Measurements from ENCODE around the gene MYO1F.
"Not testable (repeated sequence)": the region's sequence is repeated elsewhere in the genome, so short reads cannot be mapped to it uniquely, and the experiment has no call there.

Gene MYO1F

DNA sequence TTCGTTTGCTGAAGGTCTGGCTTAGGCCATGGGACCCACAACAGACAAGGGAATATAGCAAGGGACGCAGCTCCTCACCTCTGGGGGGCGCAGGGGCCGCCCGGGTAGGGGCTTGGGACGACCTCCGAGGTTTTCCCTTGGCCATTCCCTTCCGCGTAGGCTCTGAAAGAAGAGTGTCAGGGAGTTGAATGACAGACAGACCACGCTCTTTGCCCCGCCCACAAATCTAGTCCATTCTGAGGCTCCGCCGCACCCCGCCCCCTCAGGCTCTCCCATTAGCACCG lies 51.9 kb downstream of the MYO1F start:
- FAIRE-seq (no peak), DNase-seq (ENCODE audit: insufficient read length, low spot score) (no peak)

DNA sequence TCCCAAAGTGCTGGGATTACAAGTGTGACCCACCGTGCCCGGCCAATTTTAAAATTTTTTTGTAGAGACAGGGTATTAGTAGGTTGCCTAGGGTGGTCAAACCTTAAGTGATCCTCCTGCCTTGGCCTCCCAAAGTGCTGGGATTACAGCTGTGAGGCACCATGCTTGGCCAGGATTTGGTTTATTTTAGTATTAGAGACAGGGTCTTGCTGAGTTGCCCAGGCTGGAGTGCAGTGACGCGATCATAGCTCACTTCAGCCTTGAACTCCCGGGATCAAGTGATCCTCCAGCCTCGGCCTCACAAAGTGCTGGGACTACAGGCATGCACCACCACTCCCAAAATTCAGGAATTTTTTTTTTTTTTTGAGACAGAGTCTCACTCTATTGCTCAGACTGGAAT lies 57.9 kb downstream of the MYO1F start:
- no peak for FAIRE-seq

GRCh38 chr19:8518536-8518935 lies 58.7 kb downstream of the MYO1F start:
- FAIRE-seq (no peak), DNase-seq (ENCODE audit: insufficient read length, low spot score) (no peak)

More for the DNA sequence above, 57.9 kb downstream of the MYO1F start:
- DNase-seq (ENCODE audit: insufficient read length, low spot score): no peak

- FAIRE-seq: no peak
These were observed 59.4 kb downstream of the MYO1F start for GRCh38 chr19:8517551-8518442.

GRCh38 chr19:8515317-8515716 lies 61.9 kb downstream of the MYO1F start:
- no peak for FAIRE-seq
- DNase-seq (ENCODE audit: insufficient read length, low spot score): no peak

More at GRCh38 chr19:8517551-8518442, 59.4 kb downstream of the MYO1F start:
- DNase-seq (ENCODE audit: insufficient read length, low spot score): no peak

GRCh38 chr19:8514505-8515009 lies 62.7 kb downstream of the MYO1F start:
- not testable (repeated sequence) for FAIRE-seq; DNase-seq (ENCODE audit: insufficient read length, low spot score)

GRCh38 chr19:8513687-8514504 lies 63.3 kb downstream of the MYO1F start, which contains the start of gene ZNF414:
Gene ZNF414 (minus strand): TSS chr19:8514167. CDS start chr19:8514046, 121 bp downstream.
- DNase-seq (ENCODE audit: insufficient read length, low spot score) (peak; percentile 100), FAIRE-seq (peak; percentile 96)

- no peak for DNase-seq (ENCODE audit: insufficient read length, low spot score)
- no peak for FAIRE-seq
These were observed 64.1 kb downstream of the MYO1F start for GRCh38 chr19:8513036-8513686.

GRCh38 chr19:8512115-8512967 lies 64.9 kb downstream of the MYO1F start:
- FAIRE-seq (peak; percentile 76), DNase-seq (ENCODE audit: insufficient read length, low spot score) (no peak)

DNA sequence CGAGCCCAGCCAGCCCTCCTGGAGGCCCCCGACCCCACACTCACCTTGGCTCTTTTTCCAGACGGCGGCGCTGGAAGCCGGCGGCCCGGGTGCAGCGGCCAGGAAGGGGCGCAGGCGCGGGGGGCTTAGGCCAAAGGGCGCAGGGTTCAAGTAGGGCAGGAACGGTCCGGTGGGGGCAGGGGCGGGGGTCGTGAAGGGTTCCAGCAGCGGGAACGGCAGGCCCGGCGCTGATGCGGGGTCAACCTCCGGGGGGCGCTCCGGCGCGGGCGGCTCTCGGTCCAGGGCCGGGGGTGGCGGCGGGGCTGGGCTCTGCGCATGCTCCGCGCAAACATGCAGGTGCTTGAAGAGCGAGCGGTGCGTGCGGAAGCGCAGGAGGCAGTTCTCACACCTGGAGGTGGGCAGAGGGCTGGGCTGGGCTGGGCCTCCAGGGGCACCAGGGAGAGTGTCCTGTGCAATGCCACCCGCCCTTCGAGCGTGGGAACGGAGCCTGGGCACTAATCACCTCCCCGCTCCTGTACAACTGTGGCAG lies 65.6 kb downstream of the MYO1F start:
- no peak for DNase-seq (ENCODE audit: insufficient read length, low spot score)
- no peak for FAIRE-seq

GRCh38 chr19:8510589-8511115 lies 66.6 kb downstream of the MYO1F start:
- no peak for DNase-seq (ENCODE audit: insufficient read length, low spot score)
- FAIRE-seq: no peak

- no peak for FAIRE-seq
- no peak for DNase-seq (ENCODE audit: insufficient read length, low spot score)
These were observed 70.8 kb downstream of the MYO1F start for GRCh38 chr19:8506402-8506957.

DNA sequence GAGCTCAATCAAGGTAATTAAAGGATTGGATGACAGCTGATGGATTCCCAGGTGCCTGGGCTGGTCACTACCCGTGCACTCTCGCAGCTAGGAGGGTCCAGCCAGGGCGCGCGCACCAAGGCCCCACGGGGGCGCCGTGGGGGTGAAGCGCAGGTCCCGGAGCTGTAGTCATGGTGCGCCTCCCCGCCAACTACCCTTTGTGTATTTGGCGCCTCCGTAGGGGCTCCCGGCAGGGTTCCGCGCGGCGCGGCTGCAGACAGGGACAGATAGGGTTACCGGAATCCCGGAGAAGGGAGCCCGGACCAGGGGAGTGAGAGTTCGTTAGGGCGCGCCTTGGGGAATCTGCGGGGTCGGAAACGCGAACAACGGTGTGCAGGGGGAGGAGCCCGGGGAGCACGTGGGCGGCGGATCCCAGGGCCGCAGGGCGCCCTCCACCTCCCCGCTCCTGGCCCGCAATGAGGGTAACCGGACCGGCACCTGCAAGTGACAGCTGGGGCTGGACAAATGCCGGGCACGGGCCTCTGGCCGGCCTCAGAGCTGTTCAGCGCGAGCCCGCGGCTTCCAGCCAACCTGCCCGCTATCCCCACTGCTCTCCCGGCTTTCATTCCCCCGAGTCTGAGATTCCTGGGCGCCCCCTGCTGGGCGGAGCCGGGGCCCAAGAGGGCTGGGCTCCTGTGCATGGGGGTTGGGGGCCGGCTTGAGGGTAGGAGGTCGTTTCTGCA lies 71.4 kb downstream of the MYO1F start:
- FAIRE-seq: peak; percentile 66

DNA sequence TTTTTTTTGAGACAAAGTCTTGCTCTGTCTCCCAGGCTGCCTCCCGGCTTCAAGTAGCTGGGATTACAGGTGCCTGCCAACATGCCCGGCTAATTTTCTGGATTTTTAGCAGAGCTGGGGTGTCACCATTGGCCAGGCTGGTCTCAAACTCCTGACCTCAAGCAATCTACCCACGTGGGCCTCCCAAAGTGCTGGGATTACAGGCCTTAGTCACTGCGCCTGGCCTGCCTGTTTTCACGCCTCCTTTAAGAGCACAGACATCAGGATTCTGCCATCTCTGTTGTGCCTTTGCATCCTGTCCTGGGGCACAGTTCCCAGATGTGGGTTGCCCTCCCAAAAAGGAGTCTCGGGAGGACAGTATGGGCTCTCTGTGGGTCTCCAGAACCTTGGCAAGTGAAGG lies 72.3 kb downstream of the MYO1F start:
- peak; percentile 11 for FAIRE-seq
- no peak for DNase-seq (ENCODE audit: insufficient read length, low spot score)

More for the DNA sequence above, 71.4 kb downstream of the MYO1F start:
- peak; percentile 90 for DNase-seq (ENCODE audit: insufficient read length, low spot score)

DNA sequence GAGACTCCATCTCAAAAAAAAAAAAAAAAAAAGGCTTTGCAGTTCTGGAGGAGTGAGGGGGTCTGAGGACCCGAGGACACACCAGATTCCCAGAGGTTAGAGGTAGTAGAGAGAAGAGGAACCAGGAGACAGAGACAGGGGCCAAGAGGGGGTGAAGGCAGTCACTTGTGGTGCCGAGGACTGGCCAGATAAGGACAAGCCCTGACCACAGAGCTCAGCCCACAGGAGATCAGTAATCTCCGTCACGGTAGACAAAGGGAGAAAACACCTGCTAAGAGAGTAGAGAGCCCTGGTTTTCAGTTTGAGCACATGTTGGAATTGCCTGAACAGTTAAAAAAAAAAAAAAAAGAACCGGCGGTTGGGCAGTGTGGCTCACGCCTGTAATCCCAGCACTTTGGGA lies 73.1 kb downstream of the MYO1F start:
- no peak for FAIRE-seq
- DNase-seq (ENCODE audit: insufficient read length, low spot score): no peak

DNA sequence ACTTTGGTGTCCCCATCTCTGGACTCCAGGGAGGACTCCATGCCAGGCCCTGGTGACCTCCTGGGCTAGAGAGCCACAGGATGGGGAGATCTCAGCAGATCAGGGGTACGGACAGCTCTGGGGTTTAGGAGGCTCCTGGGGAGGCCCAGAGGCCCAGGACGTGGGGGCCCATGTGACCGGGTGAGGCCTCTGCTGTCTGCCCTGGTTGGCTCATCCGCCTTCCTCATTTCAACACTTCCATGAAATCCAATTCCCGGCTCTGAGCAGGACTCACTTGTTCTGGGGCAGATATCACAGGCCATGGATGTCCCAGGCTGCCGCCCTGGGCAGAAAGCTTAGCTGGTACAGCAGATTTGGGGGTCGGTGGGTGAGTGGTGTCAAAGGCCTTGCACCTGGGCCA lies 73.7 kb downstream of the MYO1F start:
- no peak for DNase-seq (ENCODE audit: insufficient read length, low spot score)
- FAIRE-seq: no peak

- FAIRE-seq (no peak), DNase-seq (ENCODE audit: insufficient read length, low spot score) (no peak)
These were observed 75.3 kb downstream of the MYO1F start for GRCh38 chr19:8501981-8502380.

- no peak for FAIRE-seq
These were observed 75.7 kb downstream of the MYO1F start for GRCh38 chr19:8501516-8501915.

DNA sequence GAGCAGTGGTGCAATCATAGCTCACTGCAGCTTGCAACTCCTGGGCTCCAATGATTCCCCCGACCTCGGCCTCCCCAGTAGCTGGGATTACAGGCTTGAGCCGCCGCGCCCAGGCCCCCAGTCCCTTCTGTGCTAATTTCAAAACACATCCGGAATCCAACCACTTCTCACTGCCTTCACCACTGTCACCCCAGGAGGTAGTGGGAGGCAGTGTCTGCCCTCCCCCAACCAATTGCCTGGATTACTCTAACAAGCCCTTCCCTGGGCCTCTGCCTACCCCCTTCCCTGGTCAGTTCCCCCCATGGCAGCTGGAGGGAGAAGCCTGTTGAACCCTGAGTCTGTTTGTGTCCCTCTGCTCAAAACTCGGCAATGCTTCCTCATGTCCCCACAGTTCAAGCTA lies 77.1 kb downstream of the MYO1F start:
- DNase-seq (ENCODE audit: insufficient read length, low spot score) (no peak), FAIRE-seq (no peak)

More at GRCh38 chr19:8501516-8501915, 75.7 kb downstream of the MYO1F start:
- no peak for DNase-seq (ENCODE audit: insufficient read length, low spot score)
